GM19023 (cell line): ENCODE results near the gene TXLNG.

ENCODE experiments used
- ATAC-seq: cut with Tn5 transposase; IDR thresholded peaks from one replicate; pipeline ENCODE4 v1.9.1; 2021; ENCODE audit warnings: mild to moderate bottlenecking, moderate library complexity; ENCODE audit not compliant: unreplicated experiment

The TXLNG gene

DNA sequence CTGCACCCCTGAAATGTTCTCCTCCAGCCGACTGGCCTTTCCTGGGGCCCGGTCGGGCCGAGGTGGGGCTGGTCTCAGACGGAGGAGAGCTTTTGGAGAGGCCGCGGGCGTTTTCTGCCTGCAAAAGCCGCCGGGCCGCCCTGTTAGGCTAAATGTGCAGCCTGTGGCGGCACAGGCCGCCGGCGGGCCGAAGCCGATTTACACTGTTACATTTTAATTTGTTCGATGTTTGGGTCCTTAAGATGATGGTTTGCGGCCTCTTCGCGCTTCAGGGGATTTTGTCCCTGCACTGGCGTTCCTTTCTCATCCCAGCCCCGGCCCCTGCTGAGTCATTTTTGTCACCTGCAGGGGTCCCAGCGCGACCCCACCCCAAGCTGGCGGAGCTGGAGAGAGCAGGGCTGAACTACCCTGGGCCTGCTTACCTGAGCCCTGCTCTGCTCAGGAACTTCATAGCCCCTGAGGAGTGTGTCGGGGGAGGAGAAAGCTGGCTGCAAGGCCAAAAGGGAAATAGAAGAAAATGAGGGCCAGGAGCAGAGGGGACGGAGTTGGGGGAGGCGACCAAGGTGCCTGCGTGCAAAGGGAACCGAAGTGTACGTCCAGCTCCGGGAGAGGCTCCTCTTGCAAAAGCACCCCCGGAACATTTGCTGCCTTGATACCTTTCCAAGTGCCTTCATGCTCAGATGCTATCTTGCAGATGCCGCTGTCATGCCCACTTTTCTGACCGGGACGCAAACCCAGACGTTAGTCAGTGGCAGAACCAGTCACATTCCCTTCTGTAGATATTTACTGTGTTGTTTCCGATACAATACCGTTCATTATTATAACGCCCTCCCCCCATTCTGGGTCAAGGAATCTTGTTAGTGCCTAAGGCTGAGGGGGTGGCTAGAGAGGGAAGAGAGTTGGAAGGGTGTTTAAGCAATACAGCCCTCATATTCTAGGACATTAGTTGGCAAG is 84.9 kb downstream of the TXLNG start:
- ATAC-seq: peak; percentile 13

DNA sequence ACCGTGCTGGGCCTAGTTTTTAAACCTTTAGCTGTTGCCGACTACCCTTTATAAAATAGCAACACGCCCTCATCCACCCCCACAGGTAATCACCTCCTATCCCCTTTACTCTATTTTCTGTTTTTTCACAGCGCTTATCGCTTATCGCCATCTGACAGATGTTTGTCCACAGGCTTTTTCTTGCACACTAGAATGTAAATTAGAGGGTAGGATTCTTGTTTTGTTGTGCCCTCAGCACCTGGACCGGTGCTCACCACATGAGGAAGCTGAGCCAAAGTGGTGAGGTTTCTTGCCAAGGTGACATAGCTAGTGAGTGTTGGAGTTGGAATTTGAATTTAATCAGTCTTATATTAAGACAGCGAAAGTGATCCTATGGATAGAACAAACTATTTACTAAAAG is 86.8 kb downstream of the TXLNG start:
- no peak for ATAC-seq

DNA sequence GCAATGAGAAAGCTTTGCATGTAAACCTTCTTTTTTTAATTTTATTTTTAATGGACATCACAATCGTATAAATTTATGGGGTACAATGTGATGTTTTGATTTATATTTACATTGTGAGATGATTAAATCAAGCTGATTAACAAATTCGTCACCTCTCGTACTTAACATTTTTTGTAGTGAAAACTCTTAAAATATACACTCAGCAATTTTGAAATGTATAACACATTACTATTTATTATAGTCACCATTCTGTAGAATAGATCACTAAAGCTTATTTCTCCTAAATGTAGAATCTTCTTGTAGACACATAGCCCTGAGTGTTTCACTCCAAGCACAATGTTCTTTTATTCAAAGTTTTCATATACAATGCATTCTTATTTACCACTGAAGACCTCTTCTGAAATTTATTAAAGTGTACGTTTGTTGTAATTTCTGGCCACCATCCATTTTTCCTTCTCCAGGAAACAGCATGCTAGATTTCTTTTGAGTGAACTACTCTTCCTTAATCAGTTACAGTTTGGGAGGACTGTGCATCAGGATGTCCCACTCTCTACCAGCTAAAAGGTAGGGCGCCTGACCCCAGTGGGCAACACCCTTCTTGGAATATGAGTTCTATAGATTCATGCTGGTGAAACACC is 88.3 kb downstream of the TXLNG start:
- ATAC-seq: no peak

DNA sequence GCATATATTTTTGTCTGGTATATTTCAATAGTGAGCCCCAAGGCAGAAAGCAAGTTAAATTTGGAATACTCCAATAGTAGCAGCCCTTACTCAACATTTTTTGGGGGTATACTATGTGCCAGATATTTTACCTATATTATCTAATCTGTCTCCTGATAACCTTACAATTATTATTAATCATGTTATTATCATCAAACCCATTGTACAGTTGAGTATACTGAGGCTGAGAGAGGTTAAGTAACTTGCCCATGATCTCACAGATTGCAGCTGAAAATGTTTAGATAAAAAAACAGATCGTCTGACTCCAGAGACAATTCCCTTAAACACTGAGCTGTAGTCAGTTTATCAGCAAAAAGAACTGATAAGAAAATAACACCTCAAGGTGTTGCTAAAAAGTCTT is 90.4 kb downstream of the TXLNG start:
- no peak for ATAC-seq

DNA sequence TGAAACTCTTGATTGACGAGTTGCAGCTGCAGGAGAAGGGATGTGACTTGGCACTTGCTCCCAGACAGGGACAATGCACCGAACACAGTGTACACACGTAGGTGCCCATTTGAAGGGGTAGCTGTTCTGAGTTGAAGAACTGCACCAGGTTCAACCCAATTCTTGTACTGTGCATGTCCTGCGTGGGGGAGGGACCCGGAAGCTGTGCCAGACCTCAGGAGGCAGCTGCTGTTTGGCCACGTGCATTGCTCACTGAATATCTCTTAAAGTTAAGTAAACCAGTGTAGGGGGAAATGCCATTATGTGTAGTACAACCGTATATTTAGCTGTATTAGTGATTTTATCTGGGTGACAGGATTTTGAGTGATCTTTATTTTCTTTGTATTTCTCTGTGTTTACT is 95.9 kb downstream of the TXLNG start:
- no peak for ATAC-seq

DNA sequence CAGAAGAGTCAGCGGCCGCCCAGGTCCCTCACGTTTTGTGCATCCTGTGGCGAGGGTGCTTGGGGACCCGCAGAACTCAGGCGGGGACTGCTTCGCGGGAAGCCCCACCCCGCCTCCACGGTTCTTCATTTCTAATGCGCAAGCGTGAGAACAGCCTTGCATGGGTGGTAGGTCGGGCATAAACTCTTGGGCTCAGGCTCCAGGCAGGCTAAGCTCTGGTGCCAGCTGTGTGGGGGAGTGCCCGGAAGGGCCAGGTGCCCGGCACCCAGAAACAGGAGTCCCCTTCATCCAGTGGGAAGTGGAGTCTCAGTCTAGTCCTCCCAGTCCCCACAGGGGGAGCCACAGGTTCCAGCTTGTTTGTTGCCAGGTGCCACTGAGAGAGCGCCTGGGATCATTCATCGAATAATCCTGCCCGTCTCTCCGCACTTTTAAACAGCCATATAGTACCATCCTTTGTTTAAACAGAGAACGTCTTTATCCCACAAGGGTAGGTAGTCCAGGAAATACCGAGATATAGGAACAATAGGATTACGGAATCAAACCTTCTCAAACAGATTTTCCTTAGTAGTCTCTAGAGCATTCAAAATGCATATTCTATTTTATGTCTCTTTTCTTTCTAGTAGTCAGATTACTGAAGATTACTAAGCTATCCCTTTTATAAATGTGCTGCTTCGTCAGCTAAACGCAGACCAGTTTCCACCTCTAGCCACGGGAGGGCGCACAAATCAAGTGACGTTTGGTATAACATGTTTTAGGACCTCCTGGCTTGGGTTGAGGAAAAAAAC is 96.6 kb downstream of the TXLNG start:
- ATAC-seq: peak; percentile 60

DNA sequence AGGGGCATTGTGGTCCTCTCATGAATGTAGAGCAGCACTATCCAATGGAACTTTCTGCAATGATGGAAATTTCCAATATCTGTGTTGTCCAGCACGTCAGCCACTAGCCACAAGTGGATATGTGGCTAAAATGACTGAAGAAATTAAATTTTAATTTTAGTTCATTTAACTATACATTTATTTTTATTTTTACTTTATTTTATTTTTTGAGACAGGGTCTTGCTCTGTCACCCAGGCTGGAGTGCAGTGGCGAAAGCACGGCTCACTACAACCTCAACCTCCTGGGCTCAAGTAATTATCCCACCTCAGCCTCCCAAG is 97.2 kb downstream of the TXLNG start:
- ATAC-seq: no peak

DNA sequence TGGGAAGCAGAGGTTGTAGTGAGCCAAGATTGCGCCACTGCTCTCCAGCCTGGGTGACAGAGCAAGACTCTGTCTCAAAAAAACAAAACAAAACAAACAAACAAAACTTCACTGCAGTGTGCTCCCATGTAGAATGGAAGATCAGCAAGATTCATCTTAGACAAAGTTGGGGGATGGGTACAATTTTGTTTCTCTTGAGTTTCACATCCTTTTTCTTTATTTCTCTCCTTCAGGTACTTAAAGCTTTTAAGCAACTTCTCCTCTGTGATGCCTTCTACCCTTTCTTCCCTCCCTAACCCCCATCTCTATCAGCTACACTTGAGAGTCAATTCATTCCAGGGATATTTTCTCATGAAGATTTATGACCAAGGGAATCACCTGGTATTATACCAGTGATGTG is 99.4 kb downstream of the TXLNG start:
- ATAC-seq: no peak

DNA sequence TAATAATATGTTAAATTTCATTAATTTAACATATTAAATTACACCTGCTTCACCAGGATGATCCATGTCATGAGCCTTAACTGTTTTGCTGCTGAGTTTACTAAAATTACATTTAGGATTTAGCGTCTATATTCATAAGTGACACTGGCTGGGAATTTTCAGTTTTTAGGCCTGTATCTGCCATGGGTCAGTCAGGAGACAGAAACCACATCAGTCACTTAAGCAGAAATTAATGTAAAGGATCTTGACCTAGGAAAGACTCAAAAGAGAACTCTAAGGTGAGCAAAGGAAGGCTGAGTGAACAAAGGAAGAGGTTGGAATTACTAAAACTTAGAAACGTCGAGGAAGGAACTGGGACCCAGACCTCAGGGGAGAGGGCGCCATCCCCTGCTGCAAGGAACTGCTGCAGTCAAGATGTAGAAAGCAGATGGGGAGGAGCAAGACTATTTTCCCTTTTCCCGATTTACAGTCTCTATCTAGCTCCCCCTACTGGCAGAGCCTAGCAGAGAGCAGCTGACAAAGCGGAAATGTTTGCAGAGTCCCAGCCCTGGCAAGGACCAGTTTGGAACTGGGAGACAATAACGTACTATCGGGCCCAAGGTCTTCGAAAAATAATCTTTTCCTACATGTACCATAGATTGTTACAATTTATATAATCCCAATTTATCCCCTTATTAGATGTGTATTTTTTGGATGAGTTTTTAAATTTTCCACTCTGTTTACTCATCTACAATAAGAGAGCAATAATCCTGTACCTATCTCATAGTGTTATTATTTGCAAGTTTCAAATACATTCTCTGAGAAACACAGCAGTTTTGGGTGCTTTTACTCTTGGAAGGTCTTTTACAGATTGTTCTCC is 106.5 kb downstream of the TXLNG start:
- ATAC-seq: peak; percentile 83
